ENCODE results near the gene RMND1.

The RMND1 gene

DNA sequence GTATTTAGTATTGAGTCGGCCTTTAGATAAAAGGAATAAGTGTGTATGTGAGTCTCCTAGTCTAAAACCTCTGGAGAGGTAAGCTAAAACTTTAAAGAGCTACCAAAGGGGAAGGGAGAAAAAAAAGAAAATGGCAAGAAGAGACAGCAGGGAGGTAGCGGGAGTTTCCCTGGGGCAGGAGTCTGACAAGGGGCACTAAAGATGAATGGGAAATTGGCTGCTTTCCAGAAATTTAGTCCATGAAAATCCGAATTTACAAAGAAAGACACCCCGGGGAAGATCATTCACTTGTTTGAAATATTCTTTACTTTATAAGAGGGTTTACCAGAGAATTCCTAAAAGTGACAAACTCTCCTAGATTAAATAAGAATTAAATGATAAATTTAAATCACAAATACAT, 19.3 kb downstream of the RMND1 start:
- no peak overlapping the region for H3K4me3 ChIP-seq (ENCODE audit: low read depth, low read length)
- TF ChIP-seq, protein P1, sequence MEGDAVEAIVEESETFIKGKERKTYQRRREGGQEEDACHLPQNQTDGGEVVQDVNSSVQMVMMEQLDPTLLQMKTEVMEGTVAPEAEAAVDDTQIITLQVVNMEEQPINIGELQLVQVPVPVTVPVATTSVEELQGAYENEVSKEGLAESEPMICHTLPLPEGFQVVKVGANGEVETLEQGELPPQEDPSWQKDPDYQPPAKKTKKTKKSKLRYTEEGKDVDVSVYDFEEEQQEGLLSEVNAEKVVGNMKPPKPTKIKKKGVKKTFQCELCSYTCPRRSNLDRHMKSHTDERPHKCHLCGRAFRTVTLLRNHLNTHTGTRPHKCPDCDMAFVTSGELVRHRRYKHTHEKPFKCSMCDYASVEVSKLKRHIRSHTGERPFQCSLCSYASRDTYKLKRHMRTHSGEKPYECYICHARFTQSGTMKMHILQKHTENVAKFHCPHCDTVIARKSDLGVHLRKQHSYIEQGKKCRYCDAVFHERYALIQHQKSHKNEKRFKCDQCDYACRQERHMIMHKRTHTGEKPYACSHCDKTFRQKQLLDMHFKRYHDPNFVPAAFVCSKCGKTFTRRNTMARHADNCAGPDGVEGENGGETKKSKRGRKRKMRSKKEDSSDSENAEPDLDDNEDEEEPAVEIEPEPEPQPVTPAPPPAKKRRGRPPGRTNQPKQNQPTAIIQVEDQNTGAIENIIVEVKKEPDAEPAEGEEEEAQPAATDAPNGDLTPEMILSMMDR (IDR thresholded peaks at IDR 0.05; ENCODE audit: low read depth, low read length), result no peak

DNA sequence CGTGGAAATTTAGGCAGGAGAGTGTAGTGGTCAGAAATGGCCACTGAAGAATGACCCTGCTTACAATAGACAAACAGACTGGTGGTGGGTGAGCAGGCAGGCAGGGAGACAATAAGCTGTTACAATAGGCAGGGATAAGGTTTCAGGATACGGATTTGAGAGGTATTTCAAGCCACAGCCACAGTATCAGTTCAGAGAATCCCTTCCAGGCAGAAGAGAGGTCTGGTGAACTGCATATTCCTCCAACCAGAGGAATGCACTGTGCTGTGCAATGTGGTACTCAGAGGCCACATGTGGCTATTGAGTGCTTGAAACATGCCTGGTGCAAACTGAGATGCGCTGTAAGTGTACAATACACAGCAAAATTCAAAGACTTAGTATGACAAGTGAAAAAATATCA, 20.6 kb downstream of the RMND1 start:
- TF ChIP-seq, protein P1 (IDR thresholded peaks at IDR 0.05; ENCODE audit: low read depth, low read length), result no peak
- no peak overlapping the region for H3K4me3 ChIP-seq (ENCODE audit: low read depth, low read length)

DNA sequence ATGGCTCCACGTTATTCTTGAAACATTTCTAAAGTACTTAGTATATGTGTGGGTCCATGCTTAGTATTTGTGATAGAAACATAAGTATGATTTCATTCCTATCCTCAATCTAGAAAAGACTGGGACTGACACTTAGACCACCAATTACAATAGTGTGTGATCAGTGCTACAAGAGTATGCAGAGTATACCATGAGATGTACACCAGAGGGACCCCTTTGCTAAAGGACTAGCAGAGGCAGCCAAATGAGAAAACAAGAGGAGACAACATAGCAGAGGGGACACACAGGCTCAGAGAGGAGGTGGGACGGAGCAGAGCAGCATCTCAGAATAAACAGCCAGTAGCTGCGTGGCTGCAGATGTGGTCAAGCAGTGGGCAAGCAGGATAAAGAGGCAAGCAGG, 21.0 kb downstream of the RMND1 start:
- no peak overlapping the region for H3K4me3 ChIP-seq (ENCODE audit: low read depth, low read length)
- TF ChIP-seq, protein P1 (IDR thresholded peaks at IDR 0.05; ENCODE audit: low read depth, low read length), result no peak

DNA sequence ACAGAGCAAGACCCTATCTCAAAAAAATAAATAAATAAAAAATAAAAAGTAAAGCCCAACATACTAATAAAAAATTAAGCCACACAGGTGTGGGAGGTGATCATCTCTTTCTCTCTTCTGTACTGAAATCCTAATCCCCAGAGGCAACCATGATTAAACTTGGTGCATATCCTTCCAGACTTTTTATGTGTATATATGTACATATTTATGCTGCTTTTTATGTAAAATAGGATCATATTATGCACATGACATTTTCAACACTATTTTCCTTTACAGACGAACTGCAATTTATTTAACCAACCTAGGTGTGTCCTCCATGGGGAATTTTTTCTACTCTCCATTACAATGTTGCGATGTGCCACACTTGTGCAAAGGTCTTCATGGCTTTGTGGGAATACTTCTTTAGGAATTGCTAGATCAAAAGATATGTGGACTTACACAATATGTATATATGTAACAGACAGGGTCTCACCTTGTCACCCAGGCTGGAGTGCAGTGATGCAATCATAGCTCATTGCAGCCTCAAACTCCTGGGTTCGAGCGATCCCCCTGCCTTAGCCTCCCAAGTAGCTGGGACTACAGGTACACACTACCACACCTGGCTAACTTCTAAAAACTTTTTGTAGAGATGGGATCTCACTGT, 23.7 kb downstream of the RMND1 start:
- no peak overlapping the region for H3K4me3 ChIP-seq (ENCODE audit: low read depth, low read length)
- TF ChIP-seq, protein P1 (IDR thresholded peaks at IDR 0.05; ENCODE audit: low read depth, low read length), result no peak

DNA sequence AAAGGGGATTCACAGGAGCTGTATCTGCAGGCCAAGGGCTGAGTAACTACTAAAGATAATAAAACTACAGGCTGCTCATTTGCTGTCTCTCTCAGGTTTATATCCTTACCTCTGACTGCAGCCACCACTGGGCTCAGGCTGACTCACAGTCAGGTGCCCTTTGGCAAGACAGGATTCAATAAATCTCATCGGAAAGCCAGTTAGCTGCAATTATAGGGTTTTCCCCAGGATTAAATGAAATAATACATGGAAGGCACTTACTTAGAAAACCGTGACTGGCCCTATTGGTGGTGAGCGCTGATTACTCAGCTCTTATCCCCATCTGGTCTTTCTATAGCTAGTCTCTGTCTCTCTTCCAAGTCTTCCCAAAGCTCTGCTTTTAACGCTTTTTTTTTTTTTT, 26.4 kb downstream of the RMND1 start:
- TF ChIP-seq, protein P1 (IDR thresholded peaks at IDR 0.05; ENCODE audit: low read depth, low read length), result no peak
- H3K4me3 ChIP-seq (ENCODE audit: low read depth, low read length), result no peak overlapping the region

DNA sequence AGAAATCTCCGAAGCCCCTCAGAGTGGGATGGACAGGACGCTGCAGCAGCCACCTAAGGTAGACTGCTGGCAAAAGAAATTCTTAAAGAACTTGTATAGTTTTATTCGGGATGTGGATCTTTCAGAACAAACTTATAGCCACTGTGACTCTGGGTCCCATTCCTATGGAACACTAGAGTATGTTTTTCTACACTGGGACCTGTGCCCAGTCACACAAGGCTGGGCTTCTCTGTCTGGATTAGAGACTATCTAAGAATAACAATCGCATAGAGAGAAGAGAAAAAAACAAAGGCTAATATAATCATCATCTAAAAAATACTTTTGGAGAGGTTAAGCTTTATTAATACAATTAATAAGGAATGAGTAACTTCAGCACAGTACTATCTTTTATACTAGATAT, 28.9 kb downstream of the RMND1 start:
- no peak overlapping the region for H3K4me3 ChIP-seq (ENCODE audit: low read depth, low read length)
- TF ChIP-seq, protein P1 (IDR thresholded peaks at IDR 0.05; ENCODE audit: low read depth, low read length), result no peak

DNA sequence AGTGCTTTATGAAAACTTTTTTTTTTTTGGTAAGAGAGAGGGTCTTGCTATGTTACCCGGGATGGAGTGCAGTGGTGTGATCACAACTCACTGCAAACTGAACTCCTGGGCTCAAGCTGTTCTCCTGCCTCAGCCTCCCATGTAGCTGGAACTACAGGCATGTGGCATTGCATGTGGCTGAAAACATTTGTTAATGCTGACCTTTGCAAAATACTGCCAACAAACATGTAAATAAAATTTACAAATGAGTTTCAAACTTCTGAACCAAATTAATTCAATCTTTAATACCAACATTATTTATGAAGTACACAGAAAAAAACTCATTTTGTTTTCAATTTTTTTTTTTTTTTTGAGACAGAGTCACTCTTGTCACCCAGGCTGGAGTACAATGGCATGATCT, 34.4 kb downstream of the RMND1 start:
- H3K4me3 ChIP-seq (ENCODE audit: low read depth, low read length), result no peak overlapping the region
- TF ChIP-seq, protein P1 (IDR thresholded peaks at IDR 0.05; ENCODE audit: low read depth, low read length), result no peak

Measured in WI38 (cell line).